K562 (cell line): Measurements from ENCODE around the gene WDR76. TPM values are rescaled to one million over a fixed set of nuclear protein-coding genes. Genes with fewer than 3 reads are reported as not detected.

ENCODE experiments used
- ATAC-seq: fragments of 200-7000 bp; cut with Tn5 transposase; 3 replicates; pipeline ENCODE4 v1.9.1; 2020; ENCODE audit warnings: moderate library complexity
- BruUV-seq: library from RNA; stranded (reverse); fragments of 400-500 nt; replicated peaks from 2 replicates; lab custom pipeline; 2021; lab: Mats Ljungman, UMichigan
- CTCF ChIA-PET: fragments of 300-600 bp; formaldehyde crosslinking; extraction: SDS; loops from one replicate; lab custom pipeline; 2021; ENCODE audit warnings: low intra/inter-chr PET ratio; lab: Yijun Ruan, JAX
- POLR2A ChIA-PET: fragments of 300-600, 350-650 bp; sonication (Branson Sonifier 250); formaldehyde crosslinking; extraction: SDS; loops from one replicate; lab custom pipeline; 2021; ENCODE audit warnings: antibody characterized with exemption, inconsistent platforms; lab: Yijun Ruan, JAX
- DNase-seq, 4 experiments: peaks; one replicate each; pipeline versions ENCODE4 v3.0.0 to v3.0.0-alpha.2; 2011 to 2018; ENCODE audit warnings: low spot score in 3 of 4, mixed read lengths in 3 of 4; ENCODE audit errors: extremely low read depth in 1 of 4
- FAIRE-seq: peaks from 2 replicates; lab custom pipeline; 2011; peaks lifted over from hg19 to GRCh38; lab: Jason Lieb, UNC
- H2AFZ ChIP-seq: 2 replicates; pipeline ENCODE4 v1.6.0; 2011; ENCODE audit warnings: low read depth, low read length, control low read depth, inconsistent platforms
- H3K27ac ChIP-seq: fragments of 200-600 bp; 3 replicates; pipeline ENCODE4 v1.8.0; 2011; ENCODE audit warnings: low read depth, mild to moderate bottlenecking, control low read depth, inconsistent platforms, low read length, moderate library complexity, mixed read lengths; ENCODE audit errors: extremely low read depth
- H3K27me3 ChIP-seq, 2 experiments: fragments of 300-600 bp in 1 of 2; 2 replicates in 1 of 2; 3 replicates in 1 of 2; pipeline versions ENCODE4 v1.6.0 to v1.8.0; 2011; ENCODE audit warnings: inconsistent platforms in 2 of 2, low read length in 2 of 2, mild to moderate bottlenecking in 1 of 2, mixed read lengths in 1 of 2, moderate library complexity in 1 of 2; ENCODE audit not compliant: control insufficient read depth in 2 of 2, insufficient read depth in 2 of 2
- H3K36me3 ChIP-seq: fragments of 300-600 bp; 3 replicates; pipeline ENCODE4 v1.8.0; 2011; ENCODE audit warnings: mild to moderate bottlenecking, low read length, inconsistent platforms; ENCODE audit not compliant: control insufficient read depth, insufficient read depth
- H3K4me1 ChIP-seq, 2 experiments: fragments of 200-600 bp in 1 of 2; replicated peaks in 1 of 2; 2 replicates in 1 of 2; 3 replicates in 1 of 2; pipeline versions ENCODE4 v1.5.1 to v1.8.0; 2011; ENCODE audit warnings: inconsistent platforms in 2 of 2, low read length in 2 of 2, mild to moderate bottlenecking in 1 of 2, mixed read lengths in 1 of 2, moderate library complexity in 1 of 2; ENCODE audit not compliant: control insufficient read depth in 2 of 2, insufficient read depth in 2 of 2
- H3K4me2 ChIP-seq: 2 replicates; pipeline ENCODE4 v1.6.1; 2011; ENCODE audit warnings: low read length, control low read depth, inconsistent platforms, mixed read lengths; ENCODE audit not compliant: insufficient read depth
- H3K4me3 ChIP-seq: fragments of 200-600 bp; sonication (generic), shearing (Covaris generic); 2 replicates; pipeline ENCODE4 v1.5.1; 2016; ENCODE audit warnings: control low read depth, inconsistent platforms
- H3K79me2 ChIP-seq: fragments of 200-600 bp; 3 replicates; pipeline ENCODE4 v1.8.0; 2011; ENCODE audit warnings: low read length, inconsistent platforms; ENCODE audit not compliant: control insufficient read depth, insufficient read depth
- H3K9ac ChIP-seq, 2 experiments: 2 replicates each; pipeline versions ENCODE4 v1.6.0 to v1.6.1; 2011; ENCODE audit warnings: low read depth in 2 of 2, low read length in 2 of 2, control low read depth in 1 of 2, inconsistent platforms in 1 of 2, mild to moderate bottlenecking in 1 of 2, mixed read lengths in 1 of 2; ENCODE audit not compliant: insufficient read depth in 1 of 2
- H3K9me1 ChIP-seq: one replicate; pipeline ENCODE4 v1.6.0; 2011; ENCODE audit warnings: inconsistent platforms, mild to moderate bottlenecking, low read length, moderate library complexity; ENCODE audit not compliant: control insufficient read depth, insufficient read depth
- H3K9me3 ChIP-seq: replicated peaks from 2 replicates; pipeline ENCODE4 v1.5.1; 2011; ENCODE audit warnings: low read depth, low read length, inconsistent platforms; ENCODE audit not compliant: control insufficient read depth, insufficient read depth
- H4K20me1 ChIP-seq: replicated peaks from 2 replicates; pipeline ENCODE4 v1.6.1; 2011; ENCODE audit warnings: low read length, inconsistent platforms, mixed read lengths; ENCODE audit not compliant: control insufficient read depth, insufficient read depth
- CBX5 ChIP-seq: IDR thresholded peaks from 2 replicates; pipeline ENCODE4 v1.6.1; 2014; ENCODE audit warnings: low read depth, borderline replicate concordance
- CCNT2 ChIP-seq: IDR thresholded peaks from 2 replicates; pipeline ENCODE4 v1.6.1; 2011; ENCODE audit warnings: borderline replicate concordance, low read depth, mild to moderate bottlenecking, moderate library complexity, mixed read lengths, low read length; ENCODE audit not compliant: insufficient read length; ENCODE audit errors: extremely low read depth
- CREM ChIP-seq: IDR thresholded peaks from 2 replicates; pipeline ENCODE4 v1.6.1; 2014; ENCODE audit warnings: antibody characterized with exemption, low read depth
- FOXP1 ChIP-seq: sonication (generic); formaldehyde crosslinking; IDR thresholded peaks from 2 replicates; pipeline ENCODE4 v1.8.0; 2022; ENCODE audit warnings: mild to moderate bottlenecking, missing genetic modification reagents
- HDAC3 ChIP-seq: fragments of 450-650 bp; IDR thresholded peaks from 2 replicates; pipeline ENCODE4 v1.6.1; 2018; ENCODE audit warnings: borderline replicate concordance, mild to moderate bottlenecking, moderate library complexity; ENCODE audit not compliant: partially characterized antibody
- ILK ChIP-seq: fragments of 450-650 bp; IDR thresholded peaks from 2 replicates; pipeline ENCODE4 v1.6.1; 2016; ENCODE audit warnings: missing genetic modification characterization, low read depth, mild to moderate bottlenecking, missing compliant biosample characterization, moderate library complexity, borderline replicate concordance
- PRPF4 ChIP-seq: fragments of 200-400 bp; formaldehyde crosslinking; IDR thresholded peaks from one replicate; pipeline ENCODE4 v1.6.1; 2017; ENCODE audit warnings: low read length, low read depth, mild to moderate bottlenecking; ENCODE audit not compliant: insufficient read depth, poor library complexity, severe bottlenecking
- SNIP1 ChIP-seq: fragments of 450-650 bp; IDR thresholded peaks from 2 replicates; pipeline ENCODE4 v1.7.1; 2017; ENCODE audit warnings: low read depth, mild to moderate bottlenecking
- U2AF2 ChIP-seq: fragments of 200-400 bp; formaldehyde crosslinking; optimal IDR thresholded peaks from 2 replicates; pipeline ENCODE3; 2017; ENCODE audit warnings: low read depth, mild to moderate bottlenecking, low read length
- ZNF444 ChIP-seq: fragments of 250-450 bp; sonication (Bioruptor Pico); IDR thresholded peaks from 2 replicates; pipeline ENCODE4 v1.4.0; 2020; ENCODE audit warnings: mild to moderate bottlenecking, moderate library complexity
- WGBS: fragments of 100-300 bp; shearing (Covaris generic); methylation state at CpG from one replicate; pipeline ENCODE4 v1.1.6; 2016; ENCODE audit warnings: low coverage, mixed read lengths; ENCODE audit not compliant: insufficient coverage; ENCODE audit errors: missing lambda C conversion rate; 5-methylcytosine and 5-hydroxymethylcytosine counted together
- in situ Hi-C: fragments of 300-500 bp; cut with MboI; formaldehyde crosslinking; loops from 4 replicates; pipeline ENCODE4 v1.15.0; 2018; ENCODE audit warnings: inconsistent platforms, mixed read lengths
- intact Hi-C: fragments of 100-400 bp; cut with micrococcal nuclease; formaldehyde crosslinking; loops from 2 replicates; pipeline ENCODE4 v1.14.2; 2022
- polyA plus RNA-seq, 8 experiments: library from polyadenylated mRNA; depleted of rRNA in 4 of 8; stranded (reverse) in 5 of 8; unstranded in 3 of 8; fragments of >200 nt; fragmentation: Nextera tagmentation in 2 of 8; fragmentation: Illumina TruSeq in 1 of 8; extraction: Ambion mirVana in 2 of 8; extraction: Trizol in 1 of 8; gene quantifications; 2 replicates each; pipeline versions ENCODE4 v1.2.1 to v1.2.3, GENCODE V29; 2011 to 2014; ENCODE audit warnings: inconsistent platforms in 1 of 8, missing spikeins in 1 of 8
- total RNA-seq, 7 experiments: library from RNA; depleted of rRNA in 6 of 7; stranded (reverse); fragments of >200 nt in 6 of 7; fragmentation: Illumina TruSeq in 2 of 7; extraction: Trizol in 2 of 7; gene quantifications; 2 replicates each; pipeline versions ENCODE4 v1.2.1 to v1.2.3, GENCODE V29; 2011 to 2021; ENCODE audit warnings: low replicate concordance in 1 of 7
- TF ChIP-seq, protein P1 (sequence below): IDR thresholded peaks from 2 replicates; pipeline ENCODE4 v1.6.1; 2014; ENCODE audit warnings: antibody characterized with exemption
- TF ChIP-seq, protein P2 (sequence below): fragments of 200-800 bp; sonication (Bioruptor generic); IDR thresholded peaks from 2 replicates; pipeline ENCODE4 v1.6.1; 2017; ENCODE audit warnings: missing genetic modification characterization, missing compliant biosample characterization
- TF ChIP-seq, protein P3 (sequence below), 2 experiments: fragments of 450-650 bp; IDR thresholded peaks; 2 replicates each; pipeline ENCODE4 v1.6.1; 2018; ENCODE audit warnings: mild to moderate bottlenecking in 2 of 2, low read depth in 1 of 2; ENCODE audit not compliant: partially characterized antibody in 2 of 2

Gene WDR76
- total and polyA plus RNA-seq, 9 of the 15 experiments (the other 6 are each of a cell fraction or from before 2014, with no cell fraction given), result 9.8 to 69.5 (median 44.4) TPM

DNA sequence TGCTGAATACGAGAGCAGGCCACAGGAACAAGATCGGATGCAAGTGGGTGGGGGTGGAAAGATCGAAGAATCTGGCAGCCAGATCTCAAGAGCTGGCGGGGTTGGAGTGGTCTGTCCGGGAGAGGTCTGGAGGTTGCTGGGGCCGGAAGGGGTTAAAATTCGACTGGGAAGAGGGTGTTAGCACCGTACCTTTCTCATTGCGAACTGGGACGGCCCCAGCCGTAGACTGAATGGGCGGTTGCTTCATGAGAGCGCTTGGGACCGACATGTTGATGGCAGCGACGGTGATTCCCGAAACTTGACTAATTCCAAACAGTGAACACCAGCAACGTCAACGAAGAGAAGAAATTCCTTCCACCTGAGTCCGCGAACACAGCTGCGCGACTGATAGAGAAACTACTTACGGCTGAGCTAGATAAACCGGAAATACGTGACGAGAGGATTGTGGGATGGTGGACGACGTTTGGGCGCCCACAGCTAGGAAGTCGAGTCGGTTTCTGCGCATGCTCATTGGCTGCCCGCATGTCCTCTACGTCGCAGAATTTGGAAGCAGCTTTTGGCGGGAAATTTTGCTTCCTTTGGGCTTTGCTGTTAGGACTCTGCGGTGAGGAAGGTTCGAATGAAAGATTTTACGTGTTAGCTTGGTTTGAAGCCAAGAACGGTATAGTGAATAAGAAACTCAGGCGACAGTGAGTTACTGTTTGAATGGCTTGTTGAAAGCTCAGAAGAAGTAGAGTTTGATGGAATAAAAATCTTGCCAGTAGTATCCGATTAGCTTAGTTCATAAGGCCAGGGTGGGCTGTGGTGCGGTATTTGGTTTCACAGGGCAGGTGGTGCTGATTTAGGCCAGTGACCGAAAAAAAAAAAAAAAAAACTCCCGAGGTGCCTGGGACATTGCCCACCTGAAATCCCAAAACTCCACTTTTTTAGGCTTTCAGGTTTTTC is 2.2 kb upstream of the WDR76 start, which contains the start of gene MFAP1:
Gene MFAP1, minus strand, starts transcription at position 389 of the 945 bp plus-strand sequence. Its CDS starts 121 bp downstream, at position 268.
- intact Hi-C loops (no loop called here), in situ Hi-C loops (no loop called here)
- WGBS, result 2% methylated on average over 45 of the region's 46 CpGs
- FAIRE-seq, result peak; percentile 100
- ChIA-PET CTCF (no interaction called here), POLR2A (interaction anchor here (0.7 to 3.0 kb wide), 14 partner anchors 8 to 78 kb away, joined by 3 to 28 read pairs (median 4); partner anchors contain the start of genes HYPK, PDIA3, SERF2 and SERINC4)
- peak; percentile 92 to 99 (median 94) for DNase-seq
- Histone ChIP-seq H3K4me2 (peak within 1 kb of the TSS; percentile 92), H3K9ac (peak within 1 kb of the TSS; percentile 84 to 93), H3K9me1 (no peaks in the 10 kb centered on the region), H3K79me2 (peaks cover 84% of the 10 kb centered on the region), H3K36me3 (peaks cover 26% of the 10 kb centered on the region; the same call in 2 of the 3 replicates), H3K4me3 (peak within 1 kb of the TSS; percentile 58), H3K27me3 (no peaks in the 10 kb centered on the region), H4K20me1 (no peaks in the 10 kb centered on the region), H2AFZ (peak within 1 kb of the TSS; percentile 81), H3K4me1 (peaks cover 17 to 27% of the 10 kb centered on the region in 2 experiments; a peak in 4 of 5 replicates), H3K27ac (peak within 1 kb of the TSS; percentile 88), H3K9me3 (no peaks in the 10 kb centered on the region)
- peak; percentile 79 for ATAC-seq
- TSS peak; percentile 87 for BruUV-seq
- TF ChIP-seq, protein P1, sequence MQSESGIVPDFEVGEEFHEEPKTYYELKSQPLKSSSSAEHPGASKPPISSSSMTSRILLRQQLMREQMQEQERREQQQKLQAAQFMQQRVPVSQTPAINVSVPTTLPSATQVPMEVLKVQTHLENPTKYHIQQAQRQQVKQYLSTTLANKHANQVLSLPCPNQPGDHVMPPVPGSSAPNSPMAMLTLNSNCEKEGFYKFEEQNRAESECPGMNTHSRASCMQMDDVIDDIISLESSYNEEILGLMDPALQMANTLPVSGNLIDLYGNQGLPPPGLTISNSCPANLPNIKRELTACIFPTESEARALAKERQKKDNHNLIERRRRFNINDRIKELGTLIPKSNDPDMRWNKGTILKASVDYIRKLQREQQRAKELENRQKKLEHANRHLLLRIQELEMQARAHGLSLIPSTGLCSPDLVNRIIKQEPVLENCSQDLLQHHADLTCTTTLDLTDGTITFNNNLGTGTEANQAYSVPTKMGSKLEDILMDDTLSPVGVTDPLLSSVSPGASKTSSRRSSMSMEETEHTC, result no peak
- TF ChIP-seq PRPF4 (no peak), ZNF444 (CRISPR knock-in tag) (no peak), U2AF2 (no peak), ILK (tag) (no peak), CREM (peak; percentile 96), SNIP1 (peak; percentile 77; the same call in 1 of the 2 replicates), HDAC3 (peak; percentile 59), CBX5 (no peak), FOXP1 (CRISPR knock-in tag) (peak; percentile 54; the same call in 1 of the 2 replicates), CCNT2 (no peak)
- TF ChIP-seq, protein P2, sequence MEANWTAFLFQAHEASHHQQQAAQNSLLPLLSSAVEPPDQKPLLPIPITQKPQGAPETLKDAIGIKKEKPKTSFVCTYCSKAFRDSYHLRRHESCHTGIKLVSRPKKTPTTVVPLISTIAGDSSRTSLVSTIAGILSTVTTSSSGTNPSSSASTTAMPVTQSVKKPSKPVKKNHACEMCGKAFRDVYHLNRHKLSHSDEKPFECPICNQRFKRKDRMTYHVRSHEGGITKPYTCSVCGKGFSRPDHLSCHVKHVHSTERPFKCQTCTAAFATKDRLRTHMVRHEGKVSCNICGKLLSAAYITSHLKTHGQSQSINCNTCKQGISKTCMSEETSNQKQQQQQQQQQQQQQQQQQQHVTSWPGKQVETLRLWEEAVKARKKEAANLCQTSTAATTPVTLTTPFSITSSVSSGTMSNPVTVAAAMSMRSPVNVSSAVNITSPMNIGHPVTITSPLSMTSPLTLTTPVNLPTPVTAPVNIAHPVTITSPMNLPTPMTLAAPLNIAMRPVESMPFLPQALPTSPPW (CRISPR knock-in tag), result peak; percentile 32
- TF ChIP-seq, protein P3, sequence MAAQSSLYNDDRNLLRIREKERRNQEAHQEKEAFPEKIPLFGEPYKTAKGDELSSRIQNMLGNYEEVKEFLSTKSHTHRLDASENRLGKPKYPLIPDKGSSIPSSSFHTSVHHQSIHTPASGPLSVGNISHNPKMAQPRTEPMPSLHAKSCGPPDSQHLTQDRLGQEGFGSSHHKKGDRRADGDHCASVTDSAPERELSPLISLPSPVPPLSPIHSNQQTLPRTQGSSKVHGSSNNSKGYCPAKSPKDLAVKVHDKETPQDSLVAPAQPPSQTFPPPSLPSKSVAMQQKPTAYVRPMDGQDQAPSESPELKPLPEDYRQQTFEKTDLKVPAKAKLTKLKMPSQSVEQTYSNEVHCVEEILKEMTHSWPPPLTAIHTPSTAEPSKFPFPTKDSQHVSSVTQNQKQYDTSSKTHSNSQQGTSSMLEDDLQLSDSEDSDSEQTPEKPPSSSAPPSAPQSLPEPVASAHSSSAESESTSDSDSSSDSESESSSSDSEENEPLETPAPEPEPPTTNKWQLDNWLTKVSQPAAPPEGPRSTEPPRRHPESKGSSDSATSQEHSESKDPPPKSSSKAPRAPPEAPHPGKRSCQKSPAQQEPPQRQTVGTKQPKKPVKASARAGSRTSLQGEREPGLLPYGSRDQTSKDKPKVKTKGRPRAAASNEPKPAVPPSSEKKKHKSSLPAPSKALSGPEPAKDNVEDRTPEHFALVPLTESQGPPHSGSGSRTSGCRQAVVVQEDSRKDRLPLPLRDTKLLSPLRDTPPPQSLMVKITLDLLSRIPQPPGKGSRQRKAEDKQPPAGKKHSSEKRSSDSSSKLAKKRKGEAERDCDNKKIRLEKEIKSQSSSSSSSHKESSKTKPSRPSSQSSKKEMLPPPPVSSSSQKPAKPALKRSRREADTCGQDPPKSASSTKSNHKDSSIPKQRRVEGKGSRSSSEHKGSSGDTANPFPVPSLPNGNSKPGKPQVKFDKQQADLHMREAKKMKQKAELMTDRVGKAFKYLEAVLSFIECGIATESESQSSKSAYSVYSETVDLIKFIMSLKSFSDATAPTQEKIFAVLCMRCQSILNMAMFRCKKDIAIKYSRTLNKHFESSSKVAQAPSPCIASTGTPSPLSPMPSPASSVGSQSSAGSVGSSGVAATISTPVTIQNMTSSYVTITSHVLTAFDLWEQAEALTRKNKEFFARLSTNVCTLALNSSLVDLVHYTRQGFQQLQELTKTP (IDR thresholded peaks at IDR 0.05; ENCODE audit: low read depth in 1 of 2, partially characterized antibody in 2 of 2), result peak; percentile 28 to 81
